HepG2 (cell line): ENCODE data around the gene KRTAP5-6. TPM values are rescaled to one million over a fixed set of nuclear protein-coding genes. Genes with fewer than 3 reads are reported as not detected.

Experiments
- CENPX ChIP-seq: sonication (generic); formaldehyde crosslinking; IDR thresholded peaks from 2 replicates; pipeline ENCODE4 v1.9.0; 2021; ENCODE audit warnings: mild to moderate bottlenecking, missing genetic modification reagents, moderate library complexity
- CREM ChIP-seq, 2 experiments: sonication (generic) in 1 of 2; formaldehyde crosslinking in 1 of 2; IDR thresholded peaks; 2 replicates each; pipeline versions ENCODE4 v1.4.0 to v1.6.1; 2016 to 2020; ENCODE audit warnings: antibody characterized with exemption in 1 of 2, mild to moderate bottlenecking in 1 of 2, missing genetic modification reagents in 1 of 2
- CSRNP1 ChIP-seq: sonication (generic); formaldehyde crosslinking; IDR thresholded peaks from 2 replicates; pipeline ENCODE4 v1.8.1; 2023; ENCODE audit warnings: mild to moderate bottlenecking, missing genetic modification reagents
- GLI4 ChIP-seq: sonication (generic); formaldehyde crosslinking; IDR thresholded peaks from 2 replicates; pipeline ENCODE4 v1.5.1; 2020; ENCODE audit warnings: missing genetic modification reagents, mild to moderate bottlenecking, moderate library complexity, borderline replicate concordance
- JDP2 ChIP-seq: sonication (generic); formaldehyde crosslinking; IDR thresholded peaks from 2 replicates; pipeline ENCODE4 v1.8.1; 2022; ENCODE audit warnings: missing genetic modification reagents, borderline replicate concordance
- KLF13 ChIP-seq: sonication (generic); formaldehyde crosslinking; IDR thresholded peaks from 2 replicates; pipeline ENCODE4 v1.4.0; 2020; ENCODE audit warnings: mild to moderate bottlenecking, missing genetic modification reagents
- KLF9 ChIP-seq: IDR thresholded peaks from 2 replicates; pipeline ENCODE4 v1.6.1; 2016; ENCODE audit warnings: low read depth
- MNT ChIP-seq: fragments of 450-650 bp; IDR thresholded peaks from 2 replicates; pipeline ENCODE4 v1.6.1; 2016
- PAWR ChIP-seq: sonication (generic); formaldehyde crosslinking; IDR thresholded peaks from 2 replicates; pipeline ENCODE4 v1.4.0; 2020; ENCODE audit warnings: missing genetic modification reagents, mild to moderate bottlenecking, borderline replicate concordance
- RARA ChIP-seq: IDR thresholded peaks from 2 replicates; pipeline ENCODE4 v1.6.1; 2016; ENCODE audit warnings: missing genetic modification reagents, missing compliant biosample characterization
- SOX13 ChIP-seq, 3 experiments: fragments of 450-650 bp in 1 of 3; sonication (generic) in 1 of 3; formaldehyde crosslinking in 1 of 3; IDR thresholded peaks in 2 of 3; conservative IDR thresholded peaks in 1 of 3; 2 replicates each; pipeline versions ENCODE4 v1.5.0 to v1.6.1; 2016 to 2020; ENCODE audit warnings: antibody characterized with exemption in 1 of 3, mild to moderate bottlenecking in 1 of 3, missing compliant biosample characterization in 1 of 3, missing genetic modification reagents in 1 of 3, moderate library complexity in 1 of 3
- ZBTB1 ChIP-seq: sonication (generic); formaldehyde crosslinking; IDR thresholded peaks from 2 replicates; pipeline ENCODE4 v1.4.0; 2020; ENCODE audit warnings: missing genetic modification reagents, borderline replicate concordance
- ZNF781 ChIP-seq: sonication (generic); formaldehyde crosslinking; IDR thresholded peaks from 2 replicates; pipeline ENCODE4 v1.5.1; 2020; ENCODE audit warnings: borderline replicate concordance, mild to moderate bottlenecking, missing genetic modification reagents; ENCODE audit errors: not compliant biosample characterization
- ZNF891 ChIP-seq: sonication (generic); formaldehyde crosslinking; IDR thresholded peaks from 2 replicates; pipeline ENCODE4 v1.5.0; 2020; ENCODE audit warnings: mild to moderate bottlenecking, missing genetic modification reagents
- polyA plus RNA-seq, 8 experiments: library from polyadenylated mRNA; depleted of rRNA in 3 of 8; stranded (reverse) in 7 of 8; unstranded in 1 of 8; fragments of >200 nt; fragmentation: Illumina TruSeq in 4 of 8; extraction: Trizol in 4 of 8; gene quantifications; 2 replicates each; pipeline versions ENCODE4 v1.2.1 to v1.2.3, GENCODE V29; 2011 to 2016; ENCODE audit warnings: low read depth in 4 of 8, missing spikeins in 1 of 8, mixed read lengths in 1 of 8; ENCODE audit not compliant: insufficient read depth in 1 of 8
- total RNA-seq, 5 experiments: library from RNA; depleted of rRNA; stranded (reverse); fragments of >200 nt; fragmentation: Illumina TruSeq; extraction: Trizol; gene quantifications; 2 replicates each; pipeline ENCODE4 v1.2.3, GENCODE V29; 2016; ENCODE audit warnings: low read depth in 1 of 5
- TF ChIP-seq, protein P1 (sequence below): sonication (generic); formaldehyde crosslinking; IDR thresholded peaks from 2 replicates; pipeline ENCODE4 v1.5.0; 2020; ENCODE audit warnings: missing genetic modification reagents
- TF ChIP-seq, protein P2 (sequence below): sonication (generic); formaldehyde crosslinking; IDR thresholded peaks from 2 replicates; pipeline ENCODE4 v1.9.0; 2021; ENCODE audit warnings: missing genetic modification reagents, borderline replicate concordance

KRTAP5-6 gene
- total and polyA plus RNA-seq, 2 of the 13 experiments (the other 11 are each of a cell fraction or from before 2014, with no cell fraction given), result not detected

- TF ChIP-seq, protein P1, sequence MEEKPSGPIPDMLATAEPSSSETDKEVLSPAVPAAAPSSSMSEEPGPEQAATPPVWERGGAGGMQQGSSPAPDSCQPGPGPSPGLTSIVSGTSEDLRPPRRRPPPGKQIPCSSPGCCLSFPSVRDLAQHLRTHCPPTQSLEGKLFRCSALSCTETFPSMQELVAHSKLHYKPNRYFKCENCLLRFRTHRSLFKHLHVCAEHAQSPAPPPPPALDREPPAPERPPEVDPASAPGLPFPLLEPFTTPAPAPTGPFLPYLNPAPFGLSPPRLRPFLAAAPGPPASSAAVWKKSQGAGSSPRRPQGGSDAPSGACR (CRISPR knock-in tag), result no peak
- peak; percentile 17 for TF ChIP-seq ZNF781 (CRISPR knock-in tag)
- TF ChIP-seq PAWR, result no peak
- no peak for TF ChIP-seq GLI4 (CRISPR knock-in tag)
- no peak for TF ChIP-seq JDP2 (CRISPR knock-in tag)
- peak; percentile 78; the same call in 1 of the 2 replicates for TF ChIP-seq CSRNP1 (CRISPR knock-in tag)
- TF ChIP-seq KLF9 (CRISPR knock-in tag), result no peak
- no peak for TF ChIP-seq CREM (IDR thresholded peaks at IDR 0.05)
- TF ChIP-seq CREM (CRISPR knock-in tag; IDR thresholded peaks at IDR 0.05), result no peak
- TF ChIP-seq CENPX (CRISPR knock-in tag), result no peak
- no peak for TF ChIP-seq MNT
- TF ChIP-seq SOX13 (IDR thresholded peaks at IDR 0.05), result no peak
- peak in 1 of 2 experiments; percentile 19; a peak in 1 of 4 replicates for TF ChIP-seq SOX13 (CRISPR knock-in tag; conservative IDR thresholded peaks at IDR 0.05 in 1 of 2, IDR thresholded peaks at IDR 0.05 in 1 of 2)
- no peak for TF ChIP-seq KLF13 (CRISPR knock-in tag)
- TF ChIP-seq, protein P2, sequence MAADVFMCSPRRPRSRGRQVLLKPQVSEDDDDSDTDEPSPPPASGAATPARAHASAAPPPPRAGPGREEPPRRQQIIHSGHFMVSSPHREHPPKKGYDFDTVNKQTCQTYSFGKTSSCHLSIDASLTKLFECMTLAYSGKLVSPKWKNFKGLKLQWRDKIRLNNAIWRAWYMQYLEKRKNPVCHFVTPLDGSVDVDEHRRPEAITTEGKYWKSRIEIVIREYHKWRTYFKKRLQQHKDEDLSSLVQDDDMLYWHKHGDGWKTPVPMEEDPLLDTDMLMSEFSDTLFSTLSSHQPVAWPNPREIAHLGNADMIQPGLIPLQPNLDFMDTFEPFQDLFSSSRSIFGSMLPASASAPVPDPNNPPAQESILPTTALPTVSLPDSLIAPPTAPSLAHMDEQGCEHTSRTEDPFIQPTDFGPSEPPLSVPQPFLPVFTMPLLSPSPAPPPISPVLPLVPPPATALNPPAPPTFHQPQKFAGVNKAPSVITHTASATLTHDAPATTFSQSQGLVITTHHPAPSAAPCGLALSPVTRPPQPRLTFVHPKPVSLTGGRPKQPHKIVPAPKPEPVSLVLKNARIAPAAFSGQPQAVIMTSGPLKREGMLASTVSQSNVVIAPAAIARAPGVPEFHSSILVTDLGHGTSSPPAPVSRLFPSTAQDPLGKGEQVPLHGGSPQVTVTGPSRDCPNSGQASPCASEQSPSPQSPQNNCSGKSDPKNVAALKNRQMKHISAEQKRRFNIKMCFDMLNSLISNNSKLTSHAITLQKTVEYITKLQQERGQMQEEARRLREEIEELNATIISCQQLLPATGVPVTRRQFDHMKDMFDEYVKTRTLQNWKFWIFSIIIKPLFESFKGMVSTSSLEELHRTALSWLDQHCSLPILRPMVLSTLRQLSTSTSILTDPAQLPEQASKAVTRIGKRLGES, result no peak
- TF ChIP-seq ZBTB1, result no peak
- peak; percentile 20 for TF ChIP-seq RARA
- TF ChIP-seq ZNF891 (CRISPR knock-in tag), result no peak
Observed at GRCh38 chr11:1693327-1694063, 3.5 kb upstream of the KRTAP5-6 start (continued).
